Sigmoid colon (tissue), 7 donors: ENCODE measurements around the gene SF3B2. TPM values are rescaled to one million over a fixed set of nuclear protein-coding genes. Genes with fewer than 3 reads are reported as not detected.
A peak's percentile ranks its signal among the peaks of the same experiment; 100 is the strongest.
"Not testable (repeated sequence)": the region's sequence is repeated elsewhere in the genome, so short reads cannot be mapped to it uniquely, and the experiment has no call there.

Experiments used
- DNase-seq: peaks from one replicate; pipeline ENCODE4 v3.0.0-alpha.2; 2019
- H3K27ac ChIP-seq, 4 donors: fragments of 200-600 bp; sonication (generic); one replicate each; pipeline ENCODE4 v1.5.1; 2016 to 2019; ENCODE audit warnings: mild to moderate bottlenecking in 1 of 4
- H3K27me3 ChIP-seq, 3 donors: fragments of 200-600 bp; sonication (generic); one replicate each; pipeline ENCODE4 v1.5.1; 2019; ENCODE audit warnings: mild to moderate bottlenecking in 1 of 3
- H3K36me3 ChIP-seq, 4 donors: fragments of 200-600 bp; sonication (generic); one replicate each; pipeline ENCODE4 v1.5.1; 2016 to 2019
- H3K4me1 ChIP-seq, 4 donors: fragments of 200-600 bp; sonication (generic); one replicate each; pipeline ENCODE4 v1.5.1; 2017 to 2019
- H3K4me3 ChIP-seq, 4 donors: fragments of 200-600 bp; sonication (generic); one replicate each; pipeline ENCODE4 v1.5.1; 2017 to 2019; ENCODE audit warnings: mild to moderate bottlenecking in 2 of 4, moderate library complexity in 1 of 4
- H3K9me3 ChIP-seq, 4 donors: fragments of 200-600 bp in 3 of 4; sonication (generic) in 3 of 4; one replicate each; pipeline versions ENCODE4 v1.5.1 to v1.6.1; 2013 to 2019
- CTCF ChIP-seq, 4 experiments: fragments of 450-650 bp in 3 of 4; fragments of 200-600 bp in 1 of 4; IDR thresholded peaks; one replicate each; pipeline ENCODE4 v1.5.1; 2016 to 2019; ENCODE audit warnings: antibody characterized with exemption in 4 of 4, mild to moderate bottlenecking in 3 of 4, moderate library complexity in 2 of 4
- EP300 ChIP-seq, 4 donors: sonication (generic); formaldehyde crosslinking; IDR thresholded peaks; one replicate each; pipeline ENCODE4 v1.6.1; 2017; ENCODE audit warnings: antibody characterized with exemption in 4 of 4
- POLR2A ChIP-seq, 2 donors: fragments of 450-650 bp; IDR thresholded peaks; one replicate each; pipeline ENCODE4 v1.6.1; 2016; ENCODE audit warnings: antibody characterized with exemption in 2 of 2, mild to moderate bottlenecking in 2 of 2, moderate library complexity in 2 of 2
- POLR2AphosphoS5 ChIP-seq, 4 donors: sonication (generic); formaldehyde crosslinking; IDR thresholded peaks; one replicate each; pipeline ENCODE4 v1.6.1; 2017; ENCODE audit warnings: antibody characterized with exemption in 4 of 4
- WGBS, 2 donors: extraction: QIAGEN DNeasy Blood & Tissue Kit; methylation state at CpG; one replicate each; pipeline ENCODE4 v1.1.7; 2013; 5-methylcytosine and 5-hydroxymethylcytosine counted together
- intact Hi-C: fragments of 100-400 bp; cut with DNase I; formaldehyde crosslinking; loops from one replicate; pipeline ENCODE4 v1.15.1; 2023
- polyA plus RNA-seq, 3 donors: library from polyadenylated mRNA; stranded (reverse); fragments of 200-250 nt; gene quantifications; one replicate each; pipeline ENCODE4 v1.2.3, GENCODE V29; 2013
- total RNA-seq, 4 donors: library from RNA; depleted of rRNA; stranded (reverse); fragments of >200 nt; gene quantifications; one replicate each; pipeline ENCODE4 v1.1.0, GENCODE V29; 2016
- donor health status: healthy with polysubstance abuse.
- donor health status: Bipolar disorder and iron deficiency.
- donor health status: healthy.

The SF3B2 gene
- total and polyA plus RNA-seq, 7 donors: 71.7 to 122 (median 91.9) TPM

GRCh38 chr11:66111158-66111557, 59.0 kb downstream of the SF3B2 start:
- no peaks in the 10 kb centered on the region for H3K27me3 ChIP-seq
- WGBS, 2 donors: 77 to 84% methylated on average over 3 of the region's 3 CpGs
- no peak for DNase-seq
- TF ChIP-seq CTCF (IDR thresholded peaks at IDR 0.05) (no peak), POLR2AphosphoS5 (IDR thresholded peaks at IDR 0.05) (no peak), EP300 (IDR thresholded peaks at IDR 0.05) (no peak), POLR2A (IDR thresholded peaks at IDR 0.05) (no peak)
- H3K36me3 ChIP-seq: no peaks in the 10 kb centered on the region
- H3K4me3 ChIP-seq: no peak overlapping the region
- no peak overlapping the region for H3K27ac ChIP-seq
- H3K9me3 ChIP-seq: no peaks in the 10 kb centered on the region
- H3K4me1 ChIP-seq: peaks cover 0 to 26% (median 22%) of the 10 kb centered on the region in 4 donors
- intact Hi-C loops: no loop called here

DNA sequence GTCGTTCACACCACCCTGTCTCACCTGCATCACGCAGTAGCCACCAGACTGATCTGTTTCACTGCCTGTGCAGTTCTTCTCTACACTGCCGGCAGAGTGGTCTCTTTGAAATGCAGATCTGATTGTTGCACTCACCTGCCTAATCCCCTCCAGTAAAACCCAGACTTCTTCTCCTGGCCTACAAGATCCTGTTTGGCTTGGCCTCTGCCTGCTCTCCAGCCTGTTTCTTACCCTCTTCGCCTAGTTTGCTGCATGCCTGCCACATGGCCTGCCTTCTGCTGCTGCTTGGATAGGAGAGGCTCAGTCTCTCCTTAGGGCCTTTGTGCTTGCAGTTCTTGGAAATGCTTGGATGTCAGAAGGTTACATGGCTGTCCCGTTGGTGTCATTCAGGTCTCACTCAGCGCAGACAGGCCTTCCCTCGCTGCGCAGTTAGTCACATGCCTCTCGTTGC, 59.9 kb downstream of the SF3B2 start:
- Histone ChIP-seq H3K4me1 (peaks cover 0 to 26% (median 22%) of the 10 kb centered on the region in 4 donors), H3K9me3 (no peaks in the 10 kb centered on the region), H3K4me3 (no peak overlapping the region), H3K36me3 (no peaks in the 10 kb centered on the region), H3K27ac (peak overlapping the region in 1 of 4 donors; percentile 39), H3K27me3 (no peaks in the 10 kb centered on the region)
- WGBS, 2 donors: 79 to 91% methylated on average over 9 of the region's 9 CpGs
- intact Hi-C loops: no loop called here
- no peak for TF ChIP-seq EP300 (IDR thresholded peaks at IDR 0.05)
- TF ChIP-seq POLR2A (IDR thresholded peaks at IDR 0.05): no peak
- TF ChIP-seq POLR2AphosphoS5 (IDR thresholded peaks at IDR 0.05): no peak
- TF ChIP-seq CTCF (IDR thresholded peaks at IDR 0.05): no peak
- no peak for DNase-seq

DNA sequence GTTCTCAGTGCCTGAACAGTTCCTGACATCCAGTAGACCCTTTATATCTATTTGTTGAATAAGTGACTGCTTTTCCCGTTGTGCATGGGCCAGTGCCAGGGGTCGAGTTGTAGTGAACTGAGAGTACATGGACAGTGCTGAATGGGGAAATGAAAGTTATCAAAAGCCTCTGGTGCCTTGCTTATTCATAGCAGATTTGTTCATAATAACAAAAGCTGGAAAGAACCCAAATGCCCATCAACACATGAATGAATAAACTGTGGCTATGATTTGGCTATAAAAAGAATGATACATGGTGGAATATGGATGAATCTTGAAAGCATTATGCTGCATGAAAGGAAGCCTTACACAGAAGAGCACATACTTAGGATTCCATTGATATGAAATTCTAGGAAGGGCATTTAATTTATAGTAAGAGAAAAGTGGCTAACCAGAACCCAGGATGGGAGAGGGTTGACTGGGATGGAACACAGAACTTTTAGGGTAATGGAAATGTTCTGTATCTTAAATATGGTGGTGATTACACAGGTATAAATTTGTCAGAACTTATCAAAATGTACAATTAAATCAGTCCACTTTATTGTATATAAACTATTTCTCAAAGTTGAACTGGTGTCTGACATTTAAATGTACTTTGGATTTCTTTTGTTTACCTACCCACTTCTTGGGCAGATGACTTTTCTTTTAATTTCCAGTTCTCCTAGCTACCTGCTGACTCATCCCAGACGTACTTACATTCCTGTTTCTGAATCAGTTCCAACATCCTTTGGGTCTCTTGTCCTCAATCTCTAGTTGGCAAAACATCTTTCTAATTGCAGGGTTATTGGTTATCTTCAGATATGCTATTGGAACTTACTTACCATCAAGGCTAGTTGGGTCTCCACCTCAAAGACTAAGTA, 60.7 kb downstream of the SF3B2 start:
- Histone ChIP-seq H3K27ac (peak overlapping the region in 2 of 4 donors; percentile 10 to 39), H3K4me1 (peaks cover 0 to 26% (median 22%) of the 10 kb centered on the region in 4 donors), H3K4me3 (no peak overlapping the region), H3K36me3 (no peaks in the 10 kb centered on the region), H3K27me3 (no peaks in the 10 kb centered on the region), H3K9me3 (no peaks in the 10 kb centered on the region)
- intact Hi-C loops: no loop called here
- no peak for DNase-seq
- WGBS, 2 donors: 18 to 27% methylated on average over 3 of the region's 3 CpGs
- TF ChIP-seq CTCF (IDR thresholded peaks at IDR 0.05): no peak
- no peak for TF ChIP-seq EP300 (IDR thresholded peaks at IDR 0.05)
- no peak for TF ChIP-seq POLR2A (IDR thresholded peaks at IDR 0.05)
- TF ChIP-seq POLR2AphosphoS5 (IDR thresholded peaks at IDR 0.05): no peak

- H3K27ac ChIP-seq, H3K4me3 ChIP-seq, intact Hi-C loops, DNase-seq, H3K36me3 ChIP-seq, H3K9me3 ChIP-seq, H3K27me3 ChIP-seq: not testable (repeated sequence)
- 91 to 92% methylated on average over 3 of the region's 3 CpGs for WGBS, 2 donors
- peaks cover 0 to 37% (median 28%) of the 10 kb centered on the region in 4 donors for H3K4me1 ChIP-seq
These were observed 62.8 kb downstream of the SF3B2 start for GRCh38 chr11:66114957-66115356.

DNA sequence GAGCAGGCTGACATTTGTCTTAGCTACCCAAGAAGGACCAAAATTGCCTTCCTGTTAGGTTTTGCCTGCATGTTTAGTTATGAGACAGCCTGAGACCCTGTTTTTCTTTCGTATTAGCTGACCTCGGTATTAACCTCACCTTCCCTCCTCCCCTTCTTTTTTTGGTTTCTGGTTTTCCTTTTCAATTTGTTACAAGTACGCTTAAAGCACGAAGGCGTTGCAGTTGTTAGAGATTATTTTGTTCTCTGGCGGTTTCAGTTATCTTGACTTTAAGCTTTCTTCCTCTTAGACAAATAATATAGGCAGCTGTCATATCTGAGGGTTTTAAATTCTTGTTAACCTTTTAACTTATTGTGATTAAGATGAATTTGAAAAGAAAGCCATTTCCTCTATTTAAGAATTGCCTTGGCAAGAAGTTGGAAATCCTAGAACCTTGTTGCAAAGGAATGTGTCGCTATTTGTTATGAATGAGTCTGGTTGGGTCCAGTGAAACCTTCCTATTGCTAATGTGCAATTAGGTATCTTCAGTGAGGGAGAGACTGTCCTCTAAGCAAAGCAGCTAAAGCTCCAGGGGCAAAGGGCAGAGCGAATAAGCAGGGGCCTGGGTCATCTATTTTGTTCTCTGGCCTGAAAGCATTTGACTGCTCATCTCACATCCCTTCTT, 63.6 kb downstream of the SF3B2 start:
- no peak overlapping the region for H3K27ac ChIP-seq
- H3K36me3 ChIP-seq: no peaks in the 10 kb centered on the region
- H3K27me3 ChIP-seq: no peaks in the 10 kb centered on the region
- no peak for DNase-seq
- no peaks in the 10 kb centered on the region for H3K9me3 ChIP-seq
- intact Hi-C loops: no loop called here
- WGBS, 2 donors: 42 to 78% methylated on average over 8 of the region's 8 CpGs
- TF ChIP-seq EP300 (IDR thresholded peaks at IDR 0.05) (no peak), POLR2A (IDR thresholded peaks at IDR 0.05) (no peak), CTCF (IDR thresholded peaks at IDR 0.05) (no peak), POLR2AphosphoS5 (IDR thresholded peaks at IDR 0.05) (no peak)
- H3K4me1 ChIP-seq: peaks cover 0 to 37% (median 28%) of the 10 kb centered on the region in 4 donors
- H3K4me3 ChIP-seq: no peak overlapping the region
